Right lobe of liver (tissue), 6 donors: ENCODE data around the gene CDK11B. TPM values are rescaled to one million over a fixed set of nuclear protein-coding genes. Genes with fewer than 3 reads are reported as not detected.
"Not testable (repeated sequence)": the region's sequence is repeated elsewhere in the genome, so short reads cannot be mapped to it uniquely, and the experiment has no call there.

ENCODE experiments used
- ATAC-seq, 4 donors: fragments of 200-7000 bp; cut with Tn5 transposase; one replicate each; pipeline ENCODE4 v1.9.1; 2020; ENCODE audit warnings: mild to moderate bottlenecking in 4 of 4, moderate library complexity in 4 of 4
- DNase-seq, 3 donors: peaks; one replicate each; pipeline ENCODE4 v3.0.0-alpha.2; 2020
- H3K27ac ChIP-seq, 3 donors: fragments of 200-600 bp; one replicate each; pipeline ENCODE4 v1.8.0; 2022
- H3K27me3 ChIP-seq, 2 donors: fragments of 200-600 bp; one replicate each; pipeline ENCODE4 v1.8.0; 2022
- H3K36me3 ChIP-seq, 4 donors: fragments of 200-600 bp; sonication (generic) in 1 of 4; one replicate each; pipeline versions ENCODE4 v1.5.1 to v1.8.0; 2017 to 2022; ENCODE audit warnings: control low read depth in 1 of 4
- H3K4me1 ChIP-seq, 4 donors: fragments of 200-600 bp; sonication (generic) in 1 of 4; one replicate each; pipeline versions ENCODE4 v1.5.1 to v1.8.0; 2017 to 2022; ENCODE audit warnings: control low read depth in 1 of 4
- H3K4me3 ChIP-seq, 3 donors: fragments of 200-600 bp; one replicate each; pipeline ENCODE4 v1.8.0; 2022
- H3K9me3 ChIP-seq, 4 donors: fragments of 200-600 bp; sonication (generic) in 1 of 4; one replicate each; pipeline versions ENCODE4 v1.5.1 to v1.8.0; 2017 to 2022; ENCODE audit warnings: control low read depth in 1 of 4
- CTCF ChIP-seq, 4 donors: fragments of 200-600 bp in 3 of 4; fragments of 450-650 bp in 1 of 4; IDR thresholded peaks; one replicate each; pipeline versions ENCODE4 v1.5.1 to v1.8.0; 2016 to 2022; ENCODE audit warnings: antibody characterized with exemption in 4 of 4, mild to moderate bottlenecking in 2 of 4
- POLR2A ChIP-seq: fragments of 450-650 bp; IDR thresholded peaks from one replicate; pipeline ENCODE4 v1.6.1; 2017; ENCODE audit warnings: antibody characterized with exemption, mild to moderate bottlenecking
- WGBS: methylation state at CpG from one replicate; pipeline ENCODE4 v1.1.6; 2018; ENCODE audit warnings: low coverage, low lambda C conversion rate; ENCODE audit not compliant: insufficient coverage; ENCODE audit errors: missing lambda C conversion rate; 5-methylcytosine and 5-hydroxymethylcytosine counted together
- intact Hi-C, 2 donors: fragments of 100-400 bp; cut with DNase I; formaldehyde crosslinking; loops; one replicate each; pipeline versions ENCODE4 v1.11.2 to v1.14.1; 2022
- total RNA-seq, 6 experiments: library from RNA; depleted of rRNA in 2 of 6; stranded (reverse); fragments of >200 nt in 2 of 6; fragmentation: NEBNext Ultra II Directional in 3 of 6; extraction: Animal tissue kit (Norgen Biotek cat#: 25700) in 3 of 6; gene quantifications; one replicate each; pipeline versions ENCODE4 v1.1.0 to v1.2.4, GENCODE V29; 2016 to 2023
- donor health status: DM: no; HTN: yes; CAD: no.
- donor health status: DM: no; HTN: no; CAD: no.
- donor health status: DM: no; HTN: no; CAD: no.
- donor health status: DM: no; HTN: yes; CAD: no.
- donor health status: DM: no; HTN: yes; CAD: no.

The CDK11B gene
- total RNA-seq, 6 experiments from 2014 or later: 8.0 to 11.8 (median 9.5) TPM

- intact Hi-C loops: no loop called here
- H3K27me3 ChIP-seq: no peaks in the 10 kb centered on the region
- no peaks in the 10 kb centered on the region for H3K9me3 ChIP-seq
- WGBS: no CpG with 5 or more reads among the region's 15 CpGs
- no peak overlapping the region for H3K4me3 ChIP-seq
- no peaks in the 10 kb centered on the region for H3K4me1 ChIP-seq
- ATAC-seq (no peak), DNase-seq (peak in 2 of 3 donors; percentile 27 to 37)
- TF ChIP-seq CTCF (IDR thresholded peaks at IDR 0.05) (no peak), POLR2A (no peak)
- peaks cover 0 to 38% (median 17%) of the 10 kb centered on the region in 4 donors for H3K36me3 ChIP-seq
- no peak overlapping the region for H3K27ac ChIP-seq
Observed at GRCh38 chr1:1666526-1666925, 7.7 kb upstream of the CDK11B start.

GRCh38 chr1:1665815-1666251 is 7.0 kb upstream of the CDK11B start:
- Histone ChIP-seq H3K27ac (no peak overlapping the region), H3K9me3 (no peaks in the 10 kb centered on the region), H3K4me1 (no peaks in the 10 kb centered on the region), H3K4me3 (no peak overlapping the region), H3K36me3 (peaks cover 0 to 32% (median 14%) of the 10 kb centered on the region in 4 donors), H3K27me3 (no peaks in the 10 kb centered on the region)
- no peak for TF ChIP-seq POLR2A
- peak; percentile 17 to 42 (median 34) for TF ChIP-seq CTCF (IDR thresholded peaks at IDR 0.05)
- WGBS: 91% methylated on average over 9 of the region's 25 CpGs
- DNase-seq (peak in 2 of 3 donors; percentile 37 to 46), ATAC-seq (peak in 2 of 4 donors; percentile 17 to 46)
- intact Hi-C loops: no loop called here

- Histone ChIP-seq H3K36me3 (peaks cover 0 to 32% (median 13%) of the 10 kb centered on the region in 4 donors), H3K4me3 (no peak overlapping the region), H3K9me3 (no peaks in the 10 kb centered on the region), H3K27me3 (no peaks in the 10 kb centered on the region), H3K4me1 (no peaks in the 10 kb centered on the region), H3K27ac (no peak overlapping the region)
- intact Hi-C loops: no loop called here
- 83% methylated on average over 10 of the region's 27 CpGs for WGBS
- DNase-seq (peak in 2 of 3 donors; percentile 44 to 45), ATAC-seq (peak in 2 of 4 donors; percentile 10 to 12)
- no peak for TF ChIP-seq POLR2A
- no peak for TF ChIP-seq CTCF (IDR thresholded peaks at IDR 0.05)
Observed at GRCh38 chr1:1664941-1665814, 6.4 kb upstream of the CDK11B start.

GRCh38 chr1:1664318-1664717 is 5.5 kb upstream of the CDK11B start:
- peaks cover 0 to 25% (median 13%) of the 10 kb centered on the region in 4 donors for H3K36me3 ChIP-seq
- H3K27me3 ChIP-seq, H3K27ac ChIP-seq, H3K9me3 ChIP-seq, ATAC-seq, H3K4me1 ChIP-seq, intact Hi-C loops, H3K4me3 ChIP-seq: not testable (repeated sequence)
- 20% methylated on average over 1 of the region's 11 CpGs for WGBS
- peak in 1 of 3 donors; percentile 10 for DNase-seq

GRCh38 chr1:1662830-1663560 is 4.2 kb upstream of the CDK11B start:
- DNase-seq: peak in 2 of 3 donors; percentile 24 to 31
- H3K4me3 ChIP-seq, H3K27ac ChIP-seq, H3K4me1 ChIP-seq, ATAC-seq, H3K27me3 ChIP-seq, intact Hi-C loops, H3K9me3 ChIP-seq: not testable (repeated sequence)
- 73% methylated on average over 14 of the region's 15 CpGs for WGBS
- peaks cover 0 to 20% (median 11%) of the 10 kb centered on the region in 4 donors for H3K36me3 ChIP-seq

- H3K27ac ChIP-seq, H3K4me1 ChIP-seq, ATAC-seq, intact Hi-C loops, H3K27me3 ChIP-seq, DNase-seq, H3K9me3 ChIP-seq, H3K4me3 ChIP-seq: not testable (repeated sequence)
- H3K36me3 ChIP-seq: peaks cover 0 to 20% (median 11%) of the 10 kb centered on the region in 4 donors
- 89% methylated on average over 4 of the region's 9 CpGs for WGBS
Observed at GRCh38 chr1:1662392-1662791, 3.6 kb upstream of the CDK11B start.

- 61% methylated on average over 10 of the region's 11 CpGs for WGBS
- H3K27me3 ChIP-seq, H3K4me3 ChIP-seq, intact Hi-C loops, H3K4me1 ChIP-seq, H3K9me3 ChIP-seq, H3K27ac ChIP-seq: not testable (repeated sequence)
- peak in 3 of 4 donors; percentile 7 to 25 (median 12) for ATAC-seq
- DNase-seq: peak in 1 of 3 donors; percentile 15
- peaks cover 0 to 28% (median 5%) of the 10 kb centered on the region in 4 donors for H3K36me3 ChIP-seq
Observed at GRCh38 chr1:1648265-1648664, 10.5 kb downstream of the CDK11B start.
